GM23338 (cell line): ENCODE data around the gene PDCD1. TPM values are rescaled to one million over a fixed set of nuclear protein-coding genes. Genes with fewer than 3 reads are reported as not detected.

Source experiments
- ATAC-seq: fragments of 200-7000 bp; cut with Tn5 transposase; 3 replicates; pipeline ENCODE4 v1.9.1; 2020
- DNase-seq: peaks from one replicate; pipeline ENCODE4 v3.0.0-alpha.2; 2015; ENCODE audit warnings: low spot score
- H2AFZ ChIP-seq: fragments of 200-600 bp; sonication (generic); 2 replicates; pipeline ENCODE4 v1.8.0; 2016; ENCODE audit warnings: antibody characterized with exemption, mild to moderate bottlenecking, moderate library complexity
- H3F3A ChIP-seq: fragments of 200-600 bp; sonication (generic); replicated peaks from 2 replicates; pipeline ENCODE4 v1.8.0; 2017; ENCODE audit warnings: antibody characterized with exemption, mixed run types, low read depth
- H3K27ac ChIP-seq: fragments of 200-600 bp; sonication (generic); 2 replicates; pipeline ENCODE4 v1.6.1; 2016; ENCODE audit warnings: low read depth
- H3K27me3 ChIP-seq: fragments of 200-600 bp; sonication (generic); 2 replicates; pipeline ENCODE4 v1.8.0; 2016; ENCODE audit warnings: mild to moderate bottlenecking, mixed run types, moderate library complexity; ENCODE audit not compliant: insufficient read depth
- H3K36me3 ChIP-seq: fragments of 200-600 bp; sonication (generic); 2 replicates; pipeline ENCODE4 v1.8.0; 2016; ENCODE audit warnings: mild to moderate bottlenecking; ENCODE audit not compliant: insufficient read depth
- H3K4me1 ChIP-seq: fragments of 200-600 bp; sonication (generic); 2 replicates; pipeline ENCODE4 v1.8.0; 2016; ENCODE audit warnings: mild to moderate bottlenecking, moderate library complexity; ENCODE audit not compliant: insufficient read depth
- H3K4me2 ChIP-seq: fragments of 200-600 bp; sonication (generic); 2 replicates; pipeline ENCODE4 v1.7.1; 2017; ENCODE audit warnings: mixed run types
- H3K4me3 ChIP-seq: fragments of 200-600 bp; sonication (generic); 2 replicates; pipeline ENCODE4 v1.6.1; 2016; ENCODE audit warnings: mixed run types
- H3K79me2 ChIP-seq: fragments of 200-600 bp; sonication (generic); replicated peaks from 2 replicates; pipeline ENCODE4 v1.8.0; 2017; ENCODE audit warnings: mild to moderate bottlenecking; ENCODE audit not compliant: insufficient read depth
- H3K9me2 ChIP-seq: fragments of 200-600 bp; sonication (generic); 2 replicates; pipeline ENCODE4 v1.8.0; 2017; ENCODE audit not compliant: insufficient read depth
- H4K20me1 ChIP-seq: fragments of 200-600 bp; sonication (generic); replicated peaks from 2 replicates; pipeline ENCODE4 v1.8.0; 2017; ENCODE audit warnings: mild to moderate bottlenecking; ENCODE audit not compliant: insufficient read depth
- H3K27ac Mint-ChIP-seq: 2 replicates; pipeline ENCODE4 v1.8.0; 2020; ENCODE audit warnings: inconsistent platforms, mild to moderate bottlenecking, moderate library complexity, mixed read lengths
- H3K27me3 Mint-ChIP-seq: 3 replicates; pipeline ENCODE4 v1.8.0; 2022; ENCODE audit warnings: low read depth, mild to moderate bottlenecking, moderate library complexity, mixed read lengths, inconsistent platforms; ENCODE audit not compliant: insufficient read depth, poor library complexity
- H3K36me3 Mint-ChIP-seq: 3 replicates; pipeline ENCODE4 v1.8.0; 2021; ENCODE audit warnings: low read depth, mild to moderate bottlenecking, inconsistent platforms, moderate library complexity, mixed read lengths
- H3K4me1 Mint-ChIP-seq: 3 replicates; pipeline ENCODE4 v1.8.0; 2020; ENCODE audit warnings: mild to moderate bottlenecking, inconsistent platforms, mixed read lengths
- H3K4me3 Mint-ChIP-seq: 3 replicates; pipeline ENCODE4 v1.8.0; 2021; ENCODE audit warnings: moderate library complexity, mild to moderate bottlenecking, inconsistent platforms, mixed read lengths
- H3K9me3 Mint-ChIP-seq: 3 replicates; pipeline ENCODE4 v1.8.0; 2020; ENCODE audit warnings: moderate library complexity, mild to moderate bottlenecking, inconsistent platforms, mixed read lengths
- CTCF ChIP-seq, 2 experiments: fragments of 200-600 bp in 1 of 2; sonication (generic) in 1 of 2; conservative IDR thresholded peaks; 2 replicates each; pipeline versions ENCODE4 v1.5.1 to v1.6.1; 2016 to 2017; ENCODE audit warnings: antibody characterized with exemption in 2 of 2, low read depth in 2 of 2, mild to moderate bottlenecking in 2 of 2, moderate library complexity in 1 of 2
- ETS1 ChIP-seq: IDR thresholded peaks from 2 replicates; pipeline ENCODE4 v1.6.1; 2016; ENCODE audit warnings: antibody characterized with exemption
- EZH2 ChIP-seq: fragments of 200-600 bp; sonication (generic); IDR thresholded peaks from one replicate; pipeline ENCODE4 v1.8.0; 2017; ENCODE audit warnings: antibody characterized with exemption, mild to moderate bottlenecking, low read depth; ENCODE audit not compliant: unreplicated experiment
- NANOG ChIP-seq: IDR thresholded peaks from 2 replicates; pipeline ENCODE4 v1.6.1; 2016; ENCODE audit warnings: antibody characterized with exemption, borderline replicate concordance
- POLR2AphosphoS5 ChIP-seq: IDR thresholded peaks from 2 replicates; pipeline ENCODE4 v1.6.1; 2016; ENCODE audit warnings: antibody characterized with exemption, low read depth
- polyA plus RNA-seq: library from polyadenylated mRNA; unstranded; fragments of >200 nt; fragmentation: Nextera tagmentation; extraction: Ambion mirVana; gene quantifications from 2 replicates; pipeline ENCODE4 v1.2.1, GENCODE V29; 2016
- total RNA-seq: library from RNA; depleted of rRNA; stranded (reverse); fragments of >200 nt; shearing (Covaris generic); gene quantifications from 2 replicates; pipeline ENCODE4 v1.2.3, GENCODE V29; 2014

PDCD1 gene
- total and polyA plus RNA-seq, 2 experiments from 2014 or later = 0.34 to 0.38 TPM

GRCh38 chr2:241902357-241902991, 43.8 kb upstream of the PDCD1 start:
- H3K9me3 Mint-ChIP-seq = 0 out of 3 replicates have a peak, but pooled peaks cover 2% of the 10 kb centered on the region
- Histone ChIP-seq H3K9me2 (no peaks in the 10 kb centered on the region), H3K36me3 (no peaks in the 10 kb centered on the region), H3K4me3 (peak overlapping the region; percentile 51), H4K20me1 (no peaks in the 10 kb centered on the region), H3K27ac (no peak overlapping the region), H2AFZ (0 out of 2 replicates have a peak overlapping the region, but pooled peaks have one; percentile 23), H3K79me2 (no peaks in the 10 kb centered on the region), H3F3A (peaks cover 8% of the 10 kb centered on the region), H3K4me1 (peaks cover 13% of the 10 kb centered on the region; the same call in 1 of the 2 replicates), H3K27me3 (no peaks in the 10 kb centered on the region), H3K4me2 (peak overlapping the region; percentile 79)
- H3K4me3 Mint-ChIP-seq = peak overlapping the region; percentile 60
- peaks cover 21% of the 10 kb centered on the region for H3K27me3 Mint-ChIP-seq
- ATAC-seq = peak; percentile 48
- peak; percentile 61 for DNase-seq
- H3K36me3 Mint-ChIP-seq = peaks cover 3% of the 10 kb centered on the region; the same call in 1 of the 3 replicates
- TF ChIP-seq CTCF (conservative IDR thresholded peaks at IDR 0.05; ENCODE audit: low read depth in 2 of 2) (no peak), EZH2 (no peak), POLR2AphosphoS5 (no peak), NANOG (no peak)
- no peak overlapping the region for H3K27ac Mint-ChIP-seq
- peaks cover 25% of the 10 kb centered on the region for H3K4me1 Mint-ChIP-seq

GRCh38 chr2:241901500-241902351, 43.0 kb upstream of the PDCD1 start:
- peak overlapping the region; percentile 75 for H3K4me2 ChIP-seq
- peaks cover 8% of the 10 kb centered on the region for H3F3A ChIP-seq
- H3K9me2 ChIP-seq = no peaks in the 10 kb centered on the region
- ATAC-seq (peak; percentile 63), DNase-seq (peak; percentile 77)
- H3K79me2 ChIP-seq = no peaks in the 10 kb centered on the region
- H3K27ac ChIP-seq = 0 out of 2 replicates have a peak overlapping the region, but pooled peaks have one; percentile 69
- Mint-ChIP-seq H3K27me3 (peaks cover 27% of the 10 kb centered on the region), H3K36me3 (peaks cover 3% of the 10 kb centered on the region; the same call in 1 of the 3 replicates), H3K4me3 (peak overlapping the region; percentile 81), H3K4me1 (peaks cover 25% of the 10 kb centered on the region), H3K27ac (peak overlapping the region; percentile 57; the same call in 1 of the 2 replicates), H3K9me3 (peaks cover 5% of the 10 kb centered on the region; the same call in 2 of the 3 replicates)
- peak overlapping the region; percentile 81; the same call in 1 of the 2 replicates for H2AFZ ChIP-seq
- H3K27me3 ChIP-seq = no peaks in the 10 kb centered on the region
- peaks cover 13% of the 10 kb centered on the region; the same call in 1 of the 2 replicates for H3K4me1 ChIP-seq
- peak overlapping the region; percentile 50 for H3K4me3 ChIP-seq
- TF ChIP-seq POLR2AphosphoS5 (0 out of 2 replicates have a peak, but pooled peaks have one; percentile 27), CTCF (conservative IDR thresholded peaks at IDR 0.05; ENCODE audit: low read depth in 2 of 2) (peak in 1 of 2 experiments; percentile 23; a peak in 1 of 4 replicates), ETS1 (no peak)
- H4K20me1 ChIP-seq = no peaks in the 10 kb centered on the region
- H3K36me3 ChIP-seq = no peaks in the 10 kb centered on the region
